BJ (cell line): ENCODE data around the gene NOC2L. TPM values are rescaled to one million over a fixed set of nuclear protein-coding genes. Genes with fewer than 3 reads are reported as not detected.

Source experiments
- CTCF ChIA-PET: fragments of 350-600 bp; formaldehyde crosslinking; extraction: SDS; loops from one replicate; lab custom pipeline; 2021; ENCODE audit warnings: antibody characterized with exemption, inconsistent platforms; lab: Yijun Ruan, JAX
- POLR2A ChIA-PET: fragments of 300-600 bp; sonication (Branson Sonifier 250); formaldehyde crosslinking; extraction: SDS; loops from one replicate; lab custom pipeline; 2021; ENCODE audit warnings: antibody characterized with exemption; lab: Charles Lee
- DNase-seq: peaks from one replicate; pipeline ENCODE4 v3.0.0-alpha.2; 2011; ENCODE audit warnings: low read depth
- H3K27me3 ChIP-seq: 2 replicates; pipeline ENCODE4 v1.6.0; 2011; ENCODE audit warnings: low read length; ENCODE audit not compliant: control insufficient read depth, insufficient read depth
- H3K36me3 ChIP-seq: 2 replicates; pipeline ENCODE4 v1.5.1; 2011; ENCODE audit warnings: low read length; ENCODE audit not compliant: control insufficient read depth, insufficient read depth
- H3K4me3 ChIP-seq: 2 replicates; pipeline ENCODE4 v1.5.1; 2011; ENCODE audit warnings: low read depth, mild to moderate bottlenecking, control low read depth, low read length
- CTCF ChIP-seq: IDR thresholded peaks from 2 replicates; pipeline ENCODE4 v1.5.1; 2011; ENCODE audit warnings: low read depth, mild to moderate bottlenecking, control low read depth, inconsistent platforms, low read length, moderate library complexity; ENCODE audit not compliant: insufficient read depth
- polyA plus RNA-seq: library from polyadenylated mRNA; depleted of rRNA; stranded (reverse); fragments of >200 nt; gene quantifications from 2 replicates; pipeline ENCODE4 v1.2.3, GENCODE V29; 2011

Gene NOC2L
- polyA plus RNA-seq, 1 experiment, result 49.7 TPM

DNA sequence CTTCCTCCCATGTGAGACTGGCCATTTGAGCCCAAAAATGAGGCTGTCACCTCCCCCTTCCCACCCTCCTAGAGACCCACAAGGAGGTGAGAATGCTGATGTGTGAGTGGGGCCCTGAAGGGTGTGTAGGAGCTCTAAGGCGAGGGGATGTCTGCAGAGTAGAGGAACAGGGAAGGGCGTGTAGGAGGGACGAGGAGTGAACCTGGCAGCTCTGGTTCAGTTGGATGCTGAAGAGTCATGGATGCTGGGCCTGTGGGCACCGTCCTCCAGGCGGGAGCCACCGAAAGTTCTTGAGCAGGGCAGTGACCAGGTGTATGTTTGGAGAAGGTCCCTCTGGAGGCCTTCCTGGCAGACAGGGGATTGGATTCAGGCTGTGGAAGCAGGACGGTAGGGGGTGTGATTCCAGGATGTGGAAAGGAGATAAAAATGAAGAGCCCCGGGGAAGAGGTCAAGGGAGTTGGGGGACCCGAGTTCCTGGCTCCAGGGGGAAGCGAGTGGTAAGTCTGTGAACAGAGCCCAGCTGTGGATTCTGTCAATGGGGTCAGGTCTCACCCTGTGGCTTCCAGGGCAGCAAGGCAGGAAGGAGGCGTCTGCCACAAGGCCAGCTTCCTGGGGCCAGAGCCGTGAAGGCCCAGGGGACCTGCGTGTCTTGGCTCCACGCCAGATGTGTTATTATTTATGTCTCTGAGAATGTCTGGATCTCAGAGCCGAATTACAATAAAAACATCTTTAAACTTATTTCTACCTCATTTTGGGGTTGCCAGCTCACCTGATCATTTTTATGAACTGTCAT, 27.5 kb downstream of the NOC2L start:
- H3K27me3 ChIP-seq, result no peaks in the 10 kb centered on the region
- ChIA-PET CTCF (interaction anchor here (1.0 to 1.8 kb wide), 2 partner anchors 9 to 20 kb away, joined by 3 to 6 read pairs; no protein-coding TSS in a partner anchor), POLR2A (no interaction called here)
- no peak for DNase-seq
- H3K36me3 ChIP-seq, result peaks cover 3% of the 10 kb centered on the region
- H3K4me3 ChIP-seq, result no peak overlapping the region
- no peak for TF ChIP-seq CTCF

DNA sequence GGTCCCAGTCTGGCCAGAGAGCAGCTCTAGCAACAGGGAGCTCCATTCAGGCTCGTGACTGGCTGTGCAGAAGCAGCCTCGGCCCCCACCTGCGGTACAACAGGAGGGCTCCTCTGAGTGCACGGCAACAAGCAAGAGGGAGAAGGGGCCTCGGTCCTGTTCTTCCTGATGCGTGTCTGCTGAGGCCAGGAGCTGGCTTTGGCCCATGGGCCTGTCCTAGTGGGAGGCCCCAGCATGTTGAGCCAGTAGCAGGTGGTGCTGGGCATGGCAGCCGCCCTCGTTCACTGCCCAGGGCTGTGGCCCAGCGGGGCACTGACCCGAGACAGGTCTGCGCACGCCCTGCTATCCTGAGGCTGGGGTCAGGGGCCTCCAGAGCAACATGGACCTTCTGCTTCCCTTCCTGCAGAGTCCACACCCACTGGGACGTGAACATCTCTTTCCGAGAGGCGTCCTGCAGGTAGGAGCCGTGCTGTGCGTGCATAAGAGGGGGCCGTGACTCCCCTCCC, 28.4 kb downstream of the NOC2L start:
- ChIA-PET POLR2A (no interaction called here), CTCF (interaction anchor here (1.0 kb wide), 1 partner anchor 10 kb away, joined by 3 read pairs; no protein-coding TSS in a partner anchor)
- TF ChIP-seq CTCF, result no peak
- H3K36me3 ChIP-seq, result peaks cover 3% of the 10 kb centered on the region
- no peaks in the 10 kb centered on the region for H3K27me3 ChIP-seq
- no peak for DNase-seq
- no peak overlapping the region for H3K4me3 ChIP-seq

DNA sequence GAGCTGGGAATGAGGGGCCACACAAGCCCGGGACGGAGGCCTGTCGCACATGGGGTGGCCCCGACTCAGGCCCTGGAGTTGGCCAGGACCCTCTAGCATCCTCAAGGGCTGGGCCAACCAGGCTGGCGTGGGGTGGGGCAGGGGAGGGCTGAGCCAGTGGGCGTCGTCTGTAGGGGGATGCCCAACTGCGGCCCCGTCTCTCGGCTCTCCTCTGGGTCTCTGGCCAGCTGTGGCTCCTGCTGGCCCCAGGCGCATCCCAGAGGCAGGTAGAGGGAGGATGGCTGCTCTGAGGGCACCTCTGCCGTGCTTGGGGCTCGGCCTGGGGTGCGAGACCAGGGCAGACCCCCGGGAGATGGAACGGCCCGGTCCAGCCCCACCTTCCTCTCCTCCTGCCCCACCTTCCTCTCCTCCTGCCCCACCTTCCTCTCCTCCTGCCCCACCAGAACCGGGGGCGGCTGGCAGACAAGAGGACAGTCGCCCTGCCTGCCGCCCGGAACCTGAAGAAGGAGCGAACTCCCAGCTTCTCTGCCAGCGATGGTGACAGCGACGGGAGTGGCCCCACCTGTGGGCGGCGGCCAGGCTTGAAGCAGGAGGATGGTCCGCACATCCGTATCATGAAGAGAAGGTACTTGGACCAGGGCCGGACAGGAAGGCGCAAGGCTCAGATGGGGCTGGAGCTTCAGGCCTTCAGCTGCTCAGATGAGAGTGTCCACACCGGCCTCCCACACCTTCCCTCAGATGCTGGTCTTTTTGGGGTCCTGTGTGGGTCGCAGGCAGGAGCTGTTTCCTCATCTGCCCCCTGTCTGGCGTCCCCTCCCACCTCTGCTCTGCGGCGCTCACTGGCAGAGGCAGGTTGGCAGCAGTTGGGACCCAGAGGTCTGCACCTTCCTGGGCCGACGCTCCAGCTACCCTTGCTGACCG, 29.1 kb downstream of the NOC2L start:
- CTCF ChIA-PET, result interaction anchor here (0.8 kb wide), 1 partner anchor 8 kb away, joined by 4 read pairs; no protein-coding TSS in a partner anchor

DNA sequence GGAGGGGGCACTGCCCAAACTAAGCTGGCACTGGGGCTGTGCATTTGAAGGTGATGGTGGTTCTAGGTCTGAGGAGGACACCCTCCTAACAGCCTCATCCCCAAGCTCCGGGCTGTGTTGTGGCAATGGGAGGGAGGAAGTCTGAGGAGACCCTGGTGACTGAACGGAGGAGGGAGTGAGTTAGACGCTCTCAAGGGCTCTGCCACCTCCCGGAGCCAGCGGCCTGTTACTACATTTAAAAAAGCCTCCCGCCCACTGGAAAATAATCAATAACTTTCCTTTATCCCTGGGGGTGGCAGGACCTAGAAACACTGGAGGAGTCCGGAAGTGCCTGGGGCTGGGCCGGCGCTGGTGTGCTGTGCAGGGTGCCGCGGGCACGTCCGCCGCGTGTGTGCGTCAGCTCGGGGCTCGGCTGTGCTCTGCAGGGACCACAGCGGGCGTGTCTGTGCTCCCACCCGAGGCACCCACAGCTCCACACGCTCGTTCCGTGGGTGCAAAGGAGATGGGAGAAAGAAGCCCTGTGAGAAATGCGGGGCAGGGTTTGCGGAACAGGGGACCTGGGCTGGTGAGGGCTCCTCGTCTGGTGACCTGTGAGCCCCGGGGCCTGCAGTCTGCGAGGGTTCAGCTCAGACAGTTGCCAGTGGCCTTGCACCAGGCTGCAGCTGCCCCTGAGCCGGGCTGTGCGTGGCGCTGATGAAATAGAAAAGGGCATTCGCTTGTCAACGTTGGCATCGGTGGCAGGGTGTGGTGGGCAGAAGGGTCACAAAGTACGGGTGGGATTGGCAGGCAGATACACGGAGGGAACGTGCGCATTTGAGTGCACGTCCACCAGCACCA, 30.0 kb downstream of the NOC2L start:
- CTCF ChIA-PET, result interaction anchor here (0.8 to 1.3 kb wide), 2 partner anchors 9 to 24 kb away, joined by 4 read pairs; no protein-coding TSS in a partner anchor
- Histone ChIP-seq H3K36me3 (peaks cover 3% of the 10 kb centered on the region), H3K4me3 (no peak overlapping the region), H3K27me3 (no peaks in the 10 kb centered on the region)
- POLR2A ChIA-PET, result no interaction called here
- DNase-seq, result no peak
- TF ChIP-seq CTCF, result no peak

More for the DNA sequence above, 29.1 kb downstream of the NOC2L start:
- peaks cover 3% of the 10 kb centered on the region for H3K36me3 ChIP-seq
- H3K4me3 ChIP-seq, result no peak overlapping the region
- H3K27me3 ChIP-seq, result no peaks in the 10 kb centered on the region
- DNase-seq, result no peak
- TF ChIP-seq CTCF, result no peak
- POLR2A ChIA-PET, result no interaction called here
